GM21390 (cell line): ENCODE results near the gene SYPL2.

Experiments
- ATAC-seq: cut with Tn5 transposase; IDR thresholded peaks from one replicate; pipeline ENCODE4 v1.9.1; 2021; ENCODE audit not compliant: unreplicated experiment

SYPL2 gene

GRCh38 chr1:109513110-109513710 is 46.9 kb downstream of the SYPL2 start:
- no peak for ATAC-seq

GRCh38 chr1:109514846-109515245 is 48.5 kb downstream of the SYPL2 start:
- ATAC-seq, result no peak

- no peak for ATAC-seq
These were observed 50.5 kb downstream of the SYPL2 start for GRCh38 chr1:109516872-109517271.

GRCh38 chr1:109517337-109517736 is 51.0 kb downstream of the SYPL2 start:
- no peak for ATAC-seq

- ATAC-seq, result no peak
These were observed 54.9 kb downstream of the SYPL2 start for GRCh38 chr1:109521002-109521951.

- no peak for ATAC-seq
These were observed 55.7 kb downstream of the SYPL2 start for GRCh38 chr1:109522026-109522425.

- ATAC-seq, result no peak
These were observed 57.4 kb downstream of the SYPL2 start for GRCh38 chr1:109523706-109524105.

GRCh38 chr1:109527098-109527811 is 60.9 kb downstream of the SYPL2 start:
- no peak for ATAC-seq

- no peak for ATAC-seq
These were observed 61.7 kb downstream of the SYPL2 start for GRCh38 chr1:109527846-109528695.

GRCh38 chr1:109528712-109529111 is 62.4 kb downstream of the SYPL2 start:
- no peak for ATAC-seq

- no peak for ATAC-seq
These were observed 63.6 kb downstream of the SYPL2 start for GRCh38 chr1:109529881-109530456.

- ATAC-seq, result no peak
These were observed 64.2 kb downstream of the SYPL2 start for GRCh38 chr1:109530457-109531087.

- no peak for ATAC-seq
These were observed 65.0 kb downstream of the SYPL2 start for GRCh38 chr1:109531380-109531779.
